SJSA1 (cell line): ENCODE results near the gene LMLN. TPM values are rescaled to one million over a fixed set of nuclear protein-coding genes. Genes with fewer than 3 reads are reported as not detected.

Source experiments
- DNase-seq, 2 experiments: peaks; one replicate each; pipeline ENCODE4 v3.0.0-alpha.2; 2015 to 2020; ENCODE audit warnings: low spot score in 2 of 2, low read depth in 1 of 2
- H3K27ac ChIP-seq: fragments of 250-450 bp; sonication (Bioruptor Pico); 2 replicates; pipeline ENCODE4 v1.5.1; 2020; ENCODE audit warnings: mild to moderate bottlenecking, moderate library complexity
- H3K27me3 ChIP-seq: fragments of 250-450 bp; sonication (Bioruptor Pico); replicated peaks from 2 replicates; pipeline ENCODE4 v1.5.1; 2020; ENCODE audit warnings: mild to moderate bottlenecking, moderate library complexity
- H3K36me3 ChIP-seq: fragments of 250-450 bp; sonication (Bioruptor Pico); 2 replicates; pipeline ENCODE4 v1.5.1; 2020; ENCODE audit warnings: mild to moderate bottlenecking
- H3K4me1 ChIP-seq: fragments of 250-450 bp; sonication (Bioruptor Pico); replicated peaks from 2 replicates; pipeline ENCODE4 v1.6.1; 2021; ENCODE audit warnings: mild to moderate bottlenecking
- H3K4me3 ChIP-seq: fragments of 250-450 bp; sonication (Bioruptor Pico); 2 replicates; pipeline ENCODE4 v1.5.1; 2020; ENCODE audit warnings: mild to moderate bottlenecking
- H3K9me3 ChIP-seq: fragments of 250-450 bp; sonication (Bioruptor Pico); replicated peaks from 2 replicates; pipeline ENCODE4 v1.5.1; 2020; ENCODE audit warnings: mild to moderate bottlenecking
- total RNA-seq: library from RNA; depleted of rRNA; stranded (reverse); fragments of >200 nt; shearing (Covaris generic); gene quantifications from 2 replicates; pipeline ENCODE4 v1.2.3, GENCODE V29; 2014; rRNA removed

LMLN gene
- total RNA-seq, 1 experiment from 2014 or later: 1.3 TPM

DNA sequence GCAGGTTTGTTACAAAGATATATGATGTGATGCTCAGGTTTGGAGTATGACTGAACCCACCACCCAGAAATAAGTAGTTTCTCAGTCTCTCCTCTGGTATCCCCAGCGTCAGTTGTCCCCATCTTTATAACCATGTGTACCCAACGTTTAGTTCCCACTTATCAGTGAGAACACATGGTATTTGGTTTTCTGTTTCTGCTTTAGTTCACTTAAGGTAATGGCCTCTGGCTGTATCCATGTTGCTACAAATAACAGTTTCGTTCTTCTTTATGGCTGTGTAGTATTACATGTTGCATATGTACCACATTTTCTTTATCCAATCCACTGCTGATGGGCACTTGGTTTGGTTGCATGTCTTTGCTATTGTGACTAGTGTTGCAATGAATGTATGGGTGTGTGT is 132.3 kb downstream of the LMLN start:
- H3K9me3 ChIP-seq: no peaks in the 10 kb centered on the region
- no peak for DNase-seq
- no peaks in the 10 kb centered on the region for H3K4me1 ChIP-seq
- H3K4me3 ChIP-seq: no peak overlapping the region
- no peak overlapping the region for H3K27ac ChIP-seq
- H3K36me3 ChIP-seq: no peaks in the 10 kb centered on the region
- H3K27me3 ChIP-seq: peaks cover 11% of the 10 kb centered on the region; the same call in 1 of the 2 replicates

DNA sequence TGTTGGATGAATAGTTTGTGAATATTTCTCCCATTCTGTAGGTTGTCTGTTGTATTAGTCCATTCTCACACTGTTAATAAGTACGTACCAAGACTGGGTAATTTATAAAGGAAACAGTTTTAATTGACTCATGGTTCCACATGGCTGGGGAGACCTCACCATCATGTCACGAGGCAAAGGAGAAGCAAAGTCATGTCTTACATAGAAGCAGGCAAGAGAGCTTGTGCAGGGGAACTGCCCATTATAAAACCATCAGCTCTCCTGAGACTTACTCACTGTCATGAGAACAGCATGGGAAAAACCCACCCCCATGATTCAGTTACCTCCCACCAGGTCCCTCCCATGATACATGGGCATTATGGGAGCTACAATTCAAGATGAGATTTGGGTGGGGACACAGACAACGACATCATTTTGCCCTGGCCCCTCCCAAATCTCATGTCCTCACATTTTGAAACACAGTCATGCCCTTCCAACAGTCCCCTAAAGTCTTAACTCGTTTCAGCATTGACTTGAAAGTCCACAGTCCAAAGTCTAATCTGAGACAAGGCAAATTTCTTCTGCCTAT is 133.2 kb downstream of the LMLN start:
- H3K27me3 ChIP-seq: peaks cover 11% of the 10 kb centered on the region; the same call in 1 of the 2 replicates
- H3K9me3 ChIP-seq: no peaks in the 10 kb centered on the region
- H3K4me1 ChIP-seq: no peaks in the 10 kb centered on the region
- no peak overlapping the region for H3K27ac ChIP-seq
- H3K36me3 ChIP-seq: no peaks in the 10 kb centered on the region
- DNase-seq: no peak
- no peak overlapping the region for H3K4me3 ChIP-seq

Other genes starting within 250 kb of the LMLN start
- 7.0 and 10.4 TPM in 2 replicates for gene RUBCN, start 223.3 kb upstream of the LMLN start, total RNA-seq
- 20.9 and 52.2 TPM in 2 replicates for gene FYTTD1, start 210.3 kb upstream of the LMLN start, total RNA-seq
- gene LRCH3, start 169.0 kb upstream of the LMLN start, total RNA-seq: 21.2 and 32.2 TPM in 2 replicates
- gene RPL35A, start 10.0 kb upstream of the LMLN start, total RNA-seq: 395 and 511 TPM in 2 replicates